ENCODE data around the gene ASB2.

The ASB2 gene

GRCh38 chr14:93921001-93921806, 55.2 kb downstream of the ASB2 start:
- no peak overlapping the region for H3K4me3 ChIP-seq (ENCODE audit: low read depth, low read length)
- DNase-seq (ENCODE audit: low read depth): no peak

GRCh38 chr14:93917141-93917540, 59.2 kb downstream of the ASB2 start:
- DNase-seq (ENCODE audit: low read depth): no peak
- H3K4me3 ChIP-seq (ENCODE audit: low read depth, low read length): no peak overlapping the region

- DNase-seq (ENCODE audit: low read depth): no peak
- no peak overlapping the region for H3K4me3 ChIP-seq (ENCODE audit: low read depth, low read length)
Observed at GRCh38 chr14:93916498-93916897, 59.9 kb downstream of the ASB2 start.

GRCh38 chr14:93915800-93916199, 60.6 kb downstream of the ASB2 start:
- no peak overlapping the region for H3K4me3 ChIP-seq (ENCODE audit: low read depth, low read length)
- DNase-seq (ENCODE audit: low read depth): no peak

DNA sequence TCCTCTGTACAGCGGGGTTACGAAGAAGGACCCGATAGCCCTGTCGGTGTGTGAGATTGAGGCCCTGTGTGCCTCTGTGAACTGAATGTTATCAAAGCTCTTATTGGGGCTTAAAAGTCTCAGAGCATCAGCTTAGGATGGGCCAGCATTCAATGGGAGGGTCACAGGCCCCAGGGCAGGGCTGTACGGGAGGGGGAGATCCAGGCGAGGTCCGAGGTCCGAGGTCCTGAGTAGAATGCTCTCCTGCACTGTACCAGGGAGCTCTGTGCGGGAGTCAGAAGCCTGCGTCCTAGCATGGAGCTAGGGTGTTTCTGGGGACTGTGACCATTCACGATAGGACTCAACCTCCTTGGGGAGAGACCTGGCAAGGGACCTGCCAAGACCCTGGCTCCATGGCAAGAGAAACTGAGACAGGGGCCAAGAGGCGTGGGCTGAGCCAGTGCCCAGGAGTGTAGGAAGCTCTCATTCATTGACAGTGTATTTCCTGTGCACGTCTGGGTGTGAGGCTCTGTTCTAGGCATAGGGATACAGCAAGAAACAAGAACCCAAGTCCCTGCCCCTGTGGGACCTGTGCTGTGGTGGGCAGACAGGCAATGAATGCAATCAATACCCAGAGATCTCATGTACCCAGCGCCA, 61.2 kb downstream of the ASB2 start:
- H3K4me3 ChIP-seq (ENCODE audit: low read depth, low read length): no peak overlapping the region
- DNase-seq (ENCODE audit: low read depth): no peak

- DNase-seq (ENCODE audit: low read depth): no peak
- no peak overlapping the region for H3K4me3 ChIP-seq (ENCODE audit: low read depth, low read length)
Observed at GRCh38 chr14:93914278-93914677, 62.1 kb downstream of the ASB2 start.

GRCh38 chr14:93912782-93913181, 63.6 kb downstream of the ASB2 start:
- DNase-seq (ENCODE audit: low read depth): no peak
- H3K4me3 ChIP-seq (ENCODE audit: low read depth, low read length): no peak overlapping the region

DNA sequence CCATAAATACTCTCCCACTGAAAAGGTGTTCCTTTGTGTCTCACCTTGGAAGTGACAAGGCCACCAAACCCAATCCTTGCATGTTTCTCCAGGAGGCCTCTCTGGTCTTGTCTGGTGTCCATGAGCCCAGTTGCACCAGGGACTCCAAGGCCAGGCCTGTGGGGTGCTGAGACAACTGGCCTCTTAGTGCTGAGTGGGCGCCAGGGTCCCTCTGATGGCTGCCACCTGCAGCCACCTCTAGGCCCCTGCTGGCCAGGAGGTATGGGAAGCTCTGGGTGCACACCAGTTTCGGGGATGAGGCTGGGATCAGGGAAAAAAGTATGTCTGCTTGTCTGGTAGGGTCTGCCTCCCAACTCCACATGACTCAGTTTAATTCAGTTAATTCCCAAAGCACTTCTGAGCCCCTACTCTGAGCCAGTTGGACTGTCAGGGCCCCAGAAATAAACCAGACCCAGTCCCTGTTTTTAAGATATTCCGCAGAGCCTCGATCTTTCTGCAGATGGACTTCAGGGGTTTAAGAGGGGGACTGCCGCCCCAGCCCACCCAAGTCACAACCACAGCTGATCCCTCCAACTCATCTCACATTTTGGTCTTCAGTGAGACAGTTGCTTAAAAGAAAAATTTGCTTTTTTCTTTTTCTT, 64.3 kb downstream of the ASB2 start:
- DNase-seq (ENCODE audit: low read depth): no peak
- no peak overlapping the region for H3K4me3 ChIP-seq (ENCODE audit: low read depth, low read length)

DNA sequence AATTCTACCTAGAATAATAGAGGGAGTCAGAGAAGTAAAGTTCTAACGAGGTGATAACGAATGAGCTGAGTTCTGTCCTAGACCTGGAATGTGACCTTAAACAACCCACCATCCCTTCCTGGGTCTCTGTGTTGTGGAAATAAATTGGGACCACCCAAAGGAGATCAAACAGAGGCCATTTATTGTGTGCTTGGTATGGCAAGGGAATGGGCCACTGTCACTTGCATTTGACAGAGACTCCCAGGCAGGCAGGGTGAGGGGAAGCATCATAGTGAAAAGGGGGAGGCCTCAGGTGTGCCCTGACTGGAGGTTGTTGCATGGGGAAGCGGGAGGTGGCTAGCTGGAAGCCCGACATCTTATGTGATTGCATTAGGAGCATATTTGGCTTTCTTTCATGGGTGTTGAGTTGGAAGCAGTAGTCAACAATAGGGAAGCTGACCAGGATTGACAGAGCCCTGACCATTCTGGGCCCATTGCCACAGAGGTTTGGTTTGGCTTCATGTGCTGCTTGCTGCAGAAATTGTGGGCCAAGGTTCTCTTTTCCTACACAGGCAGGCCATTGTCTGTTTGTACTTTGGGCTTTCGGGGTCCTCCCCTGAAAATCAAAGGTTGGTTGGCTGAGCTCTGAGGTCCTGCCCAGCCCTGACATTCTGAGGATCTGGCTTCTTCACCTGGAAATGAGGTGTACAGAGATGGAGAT, 66.8 kb downstream of the ASB2 start:
- DNase-seq (ENCODE audit: low read depth): no peak
- H3K4me3 ChIP-seq (ENCODE audit: low read depth, low read length): no peak overlapping the region

DNA sequence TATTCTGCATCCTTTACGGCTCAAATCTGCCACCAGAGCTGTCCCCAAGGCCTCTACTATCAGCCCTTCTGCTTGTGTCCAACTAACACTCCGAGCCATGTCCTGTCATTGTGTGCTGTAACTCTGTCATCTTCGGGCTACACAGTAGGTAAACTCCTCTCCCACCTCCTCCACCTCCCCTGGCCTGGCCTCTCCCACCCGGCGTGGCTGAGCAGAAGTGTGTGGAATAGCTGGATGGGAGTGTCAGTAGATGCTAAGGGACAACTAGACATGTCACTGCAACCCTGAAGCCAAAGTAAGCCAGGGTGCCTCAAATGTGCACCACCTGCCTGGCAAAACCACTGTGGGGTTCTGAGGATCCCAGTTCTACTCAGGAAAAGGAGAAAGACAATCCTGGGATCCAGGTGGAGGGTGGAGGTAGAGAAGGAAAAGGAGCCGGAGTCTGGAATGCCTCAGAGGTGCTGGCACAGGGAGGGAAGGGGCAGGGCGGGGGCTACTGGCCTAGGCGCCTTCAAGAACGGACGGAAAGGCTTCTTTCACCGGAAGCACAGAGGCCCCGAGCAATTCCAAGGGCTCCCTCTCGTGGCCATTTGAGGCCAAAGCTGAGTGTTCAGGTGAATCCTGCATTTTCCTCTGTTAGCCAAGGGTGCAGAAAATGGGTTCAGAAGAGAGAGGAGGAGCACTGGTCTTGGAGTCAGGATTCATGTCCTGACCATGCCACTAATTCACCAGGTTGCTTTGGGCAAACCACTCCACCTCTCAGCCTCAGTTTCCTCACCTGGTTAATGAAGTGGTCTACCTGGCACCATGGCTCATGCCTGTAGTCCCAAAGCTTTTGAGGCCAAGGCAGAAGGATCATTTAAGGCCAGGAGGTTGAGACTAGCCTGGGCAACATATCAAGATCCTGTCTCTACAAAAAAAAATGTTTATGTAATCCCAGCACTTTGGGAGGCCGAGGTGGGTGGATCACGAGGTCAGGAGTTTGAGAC, 69.7 kb downstream of the ASB2 start:
- DNase-seq (ENCODE audit: low read depth): no peak
- no peak overlapping the region for H3K4me3 ChIP-seq (ENCODE audit: low read depth, low read length)

GRCh38 chr14:93905623-93906022, 70.7 kb downstream of the ASB2 start:
- no peak overlapping the region for H3K4me3 ChIP-seq (ENCODE audit: low read depth, low read length)
- no peak for DNase-seq (ENCODE audit: low read depth)

- DNase-seq (ENCODE audit: low read depth): no peak
- H3K4me3 ChIP-seq (ENCODE audit: low read depth, low read length): no peak overlapping the region
Observed at GRCh38 chr14:93903342-93904184, 72.8 kb downstream of the ASB2 start.

DNA sequence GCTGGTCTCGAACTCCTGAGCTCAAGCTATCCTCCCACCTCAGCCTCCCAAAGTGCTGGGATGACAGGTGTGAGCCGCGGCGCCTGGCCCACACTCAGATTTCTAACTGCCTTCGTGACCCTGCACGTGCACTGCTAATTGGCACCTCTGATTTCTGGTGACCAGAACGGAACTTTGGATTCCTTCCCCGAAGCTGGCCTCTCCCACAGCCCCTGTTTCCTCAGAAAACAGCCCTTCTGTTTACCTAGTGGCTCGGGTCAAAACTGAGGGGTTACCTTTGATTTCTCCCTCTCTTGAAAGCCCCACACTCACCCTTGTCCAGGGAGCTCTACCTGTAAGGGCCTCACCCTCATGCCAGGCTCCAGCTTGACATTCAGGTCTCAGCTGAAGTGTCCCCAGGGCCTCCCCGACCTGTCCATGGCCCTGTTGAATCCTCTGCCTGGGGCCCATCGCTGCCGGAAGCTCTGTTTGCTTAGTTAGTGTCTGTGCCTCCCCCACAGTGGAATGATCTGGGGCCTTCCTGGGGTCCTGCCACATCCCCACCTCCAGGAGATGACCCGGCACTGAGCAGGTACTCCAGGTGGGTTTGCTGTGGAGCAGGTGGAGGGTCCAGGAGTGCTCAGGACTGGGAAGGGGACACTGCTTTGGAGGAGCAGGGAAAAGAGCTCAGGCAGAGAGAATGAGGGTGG, 73.6 kb downstream of the ASB2 start:
- no peak overlapping the region for H3K4me3 ChIP-seq (ENCODE audit: low read depth, low read length)
- DNase-seq (ENCODE audit: low read depth): no peak

- DNase-seq (ENCODE audit: low read depth): no peak
- no peak overlapping the region for H3K4me3 ChIP-seq (ENCODE audit: low read depth, low read length)
Observed at GRCh38 chr14:93901813-93902212, 74.6 kb downstream of the ASB2 start.

- H3K4me3 ChIP-seq (ENCODE audit: low read depth, low read length): no peak overlapping the region
- DNase-seq (ENCODE audit: low read depth): no peak
Observed at GRCh38 chr14:93898731-93899130, 77.6 kb downstream of the ASB2 start.

DNA sequence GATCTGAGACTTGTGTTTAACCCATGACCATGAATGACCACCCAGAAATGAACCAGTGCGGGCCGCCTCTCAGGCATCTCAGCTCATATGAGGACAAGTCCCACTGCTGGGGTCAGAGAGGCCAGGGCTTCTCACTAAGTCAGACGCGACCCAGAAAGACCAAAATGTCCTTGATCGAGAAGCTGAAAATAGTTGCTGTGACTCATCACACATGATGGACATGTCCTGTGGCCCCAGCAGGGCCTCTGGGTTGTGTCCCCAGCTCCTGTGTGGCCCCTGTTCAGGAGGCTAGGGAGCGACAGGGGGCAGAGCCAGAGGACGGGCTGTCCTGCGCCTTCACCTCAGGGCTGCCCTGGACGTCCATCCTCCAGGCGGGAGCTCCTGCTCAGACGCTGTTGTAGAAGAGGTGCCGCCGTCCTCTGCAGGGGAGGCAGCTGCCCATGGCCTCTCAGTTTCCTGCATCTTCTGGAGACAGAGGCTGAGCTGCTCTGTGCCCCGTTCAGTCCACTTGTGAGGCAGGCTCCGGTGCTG, 78.2 kb downstream of the ASB2 start:
- no peak overlapping the region for H3K4me3 ChIP-seq (ENCODE audit: low read depth, low read length)
- DNase-seq (ENCODE audit: low read depth): no peak

DNA sequence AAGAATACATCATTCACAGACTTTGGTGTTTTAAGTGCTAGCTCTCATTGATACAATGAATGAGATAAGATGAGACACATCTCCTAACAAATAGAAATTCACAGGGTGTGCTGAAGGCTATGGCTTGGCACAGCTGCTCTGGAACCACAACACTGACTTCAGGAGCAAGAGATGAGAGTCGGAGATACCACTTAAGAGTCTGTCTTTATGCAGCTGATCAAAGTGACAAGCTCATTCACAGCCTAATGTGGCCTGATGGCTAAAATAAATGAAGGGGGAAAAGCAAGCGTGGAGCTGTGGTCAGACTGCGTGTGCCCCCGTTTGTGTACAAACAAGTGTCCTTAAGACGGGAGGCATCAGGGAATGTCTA, 78.9 kb downstream of the ASB2 start:
- no peak overlapping the region for H3K4me3 ChIP-seq (ENCODE audit: low read depth, low read length)
- no peak for DNase-seq (ENCODE audit: low read depth)

Data from skeletal muscle cell (primary cell).